ENCODE results near the gene CENPS.
A peak's percentile ranks its signal among the peaks of the same experiment; 100 is the strongest.
"Not testable (repeated sequence)": the region's sequence is repeated elsewhere in the genome, so short reads cannot be mapped to it uniquely, and the experiment has no call there.

Gene CENPS

DNA sequence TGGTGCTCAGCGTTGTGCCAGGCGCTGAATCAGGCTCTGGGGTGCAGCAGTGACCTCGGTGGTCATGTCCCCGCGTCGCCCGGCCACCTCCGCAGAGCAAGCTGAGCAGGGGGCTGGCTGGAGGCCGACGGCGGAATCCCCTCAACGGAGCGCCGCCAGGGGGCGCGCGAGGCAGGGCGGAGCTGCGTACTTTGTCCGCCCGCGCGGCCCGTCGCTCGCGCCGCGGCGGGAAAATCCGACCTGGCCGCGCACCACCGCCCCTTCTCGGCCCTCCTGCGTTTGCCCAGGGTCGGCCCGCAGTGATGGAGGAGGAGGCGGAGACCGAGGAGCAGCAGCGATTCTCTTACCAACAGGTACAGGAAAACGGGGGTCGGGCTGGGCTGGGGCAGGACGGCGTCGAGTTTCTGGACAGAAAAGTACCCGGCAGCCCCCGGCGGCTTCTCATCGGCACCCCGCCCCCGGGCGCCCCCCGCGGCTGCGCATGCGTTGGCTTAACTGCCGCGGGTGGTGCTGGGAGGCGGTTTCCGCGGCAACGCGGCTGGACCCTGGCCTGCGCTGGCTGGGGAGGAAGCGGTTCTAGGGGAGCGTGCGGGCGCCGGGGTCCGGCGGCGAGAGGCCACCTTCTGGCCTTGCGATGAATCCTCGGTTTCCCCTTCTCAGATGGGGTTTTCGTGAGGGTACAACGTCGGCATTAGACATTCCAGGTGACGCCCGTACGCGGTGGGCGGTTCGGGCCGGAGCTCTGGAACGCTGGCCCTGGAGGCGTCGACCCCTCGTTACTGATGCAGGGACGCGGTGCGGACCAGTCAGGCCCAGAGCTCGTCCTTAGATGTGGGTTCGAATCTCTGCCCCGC, at the start of gene CENPS:
TSS of gene CENPS (plus strand) at position 218 of the 854 bp plus-strand sequence. CDS start at position 303, 85 bp downstream.
- peak; percentile 82 to 91 for DNase-seq

DNA sequence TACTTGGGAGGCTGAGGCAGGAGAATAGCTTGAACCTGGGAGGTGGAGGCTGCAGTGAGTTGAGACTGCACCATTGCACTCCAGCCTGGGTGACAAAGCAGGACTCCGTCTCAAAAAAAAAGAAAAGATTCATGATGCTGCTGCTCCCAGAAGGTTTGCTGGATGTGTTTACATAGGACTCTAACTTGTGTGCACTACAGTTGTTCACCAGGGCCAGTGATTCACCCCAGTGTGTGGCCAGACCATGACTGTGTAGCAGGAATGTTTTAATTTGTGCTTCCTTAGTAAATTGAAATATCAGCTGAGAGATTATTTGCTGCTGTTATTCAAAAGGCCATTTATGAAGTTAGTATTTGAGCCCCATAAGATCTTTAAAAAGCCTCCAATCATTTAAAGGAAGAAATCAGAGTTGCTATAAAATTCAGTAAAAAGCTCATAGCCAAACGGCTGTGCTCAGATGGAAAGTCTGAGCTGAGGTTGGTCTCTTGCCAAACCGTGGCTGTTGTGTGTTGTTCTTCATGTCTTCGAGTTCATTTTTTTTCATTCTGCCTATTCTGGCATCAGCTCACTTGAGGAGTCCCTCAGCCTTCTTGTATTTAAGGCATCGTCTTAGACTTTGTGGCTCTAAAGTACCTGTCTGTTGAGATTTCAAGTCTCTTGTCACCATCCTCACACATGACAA, 49.5 kb upstream of the CENPS start:
- DNase-seq = no peak

DNA sequence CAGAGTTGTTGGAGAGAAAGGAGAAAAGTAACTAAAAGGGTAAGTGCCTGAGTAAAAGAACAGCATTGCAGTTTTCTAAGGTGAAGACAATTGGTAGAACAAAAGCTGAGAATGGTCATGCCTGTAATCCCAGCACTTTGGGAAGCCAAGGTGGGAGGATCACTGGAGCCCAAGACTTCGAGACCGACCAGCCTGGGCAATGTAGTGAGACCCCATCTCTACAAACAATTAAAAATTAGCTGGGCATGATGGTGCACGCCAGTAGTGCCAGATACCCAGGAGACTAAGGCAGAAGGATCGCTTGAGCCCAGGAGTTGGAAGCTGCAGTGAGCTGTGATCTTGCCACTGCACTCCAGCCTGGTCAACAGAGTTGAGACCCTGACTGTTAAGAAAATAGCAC, 46.6 kb upstream of the CENPS start:
- DNase-seq = no peak

- DNase-seq = no peak
Measured at GRCh38 chr1:10384219-10384618, 46.0 kb upstream of the CENPS start.

- no peak for DNase-seq
Measured at GRCh38 chr1:10386761-10387676, 43.2 kb upstream of the CENPS start.

DNA sequence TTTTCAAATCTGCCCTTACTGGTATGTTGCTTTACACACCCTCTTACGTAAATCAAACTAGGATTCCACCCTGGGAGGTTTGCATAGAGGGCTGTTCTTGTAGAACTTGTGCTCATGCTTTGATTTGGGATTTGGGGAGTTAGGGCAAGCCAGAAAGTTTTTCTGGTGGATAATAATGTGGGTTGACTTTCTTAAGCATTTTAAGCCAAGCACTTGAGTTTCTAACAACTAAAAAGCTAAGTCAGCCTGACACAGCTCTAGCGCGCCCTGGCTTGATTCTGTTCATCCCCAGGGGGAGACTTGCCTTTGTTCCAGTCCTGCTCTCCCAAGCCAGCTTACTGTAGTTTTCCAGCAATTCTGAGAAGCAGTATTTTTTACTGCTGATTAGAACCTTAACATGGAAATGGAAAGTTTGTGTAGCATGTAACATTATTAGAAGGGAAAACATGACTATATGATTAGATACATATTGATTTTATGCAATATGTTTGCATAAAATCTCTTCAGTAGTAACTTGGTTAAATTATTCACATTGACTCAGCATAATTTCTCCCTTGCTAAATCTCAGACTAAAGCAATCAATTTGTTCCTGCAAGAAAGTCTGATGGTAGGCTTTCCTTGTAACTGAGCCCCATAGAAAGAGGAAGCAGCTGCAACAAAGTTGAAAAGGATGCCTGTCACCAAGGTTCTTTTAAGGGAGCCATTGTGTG, 42.4 kb upstream of the CENPS start:
- DNase-seq = peak; percentile 26 to 35

GRCh38 chr1:10388387-10388715, 41.9 kb upstream of the CENPS start:
- DNase-seq = no peak

- DNase-seq = no peak
Measured at GRCh38 chr1:10389271-10389973, 40.8 kb upstream of the CENPS start.

DNA sequence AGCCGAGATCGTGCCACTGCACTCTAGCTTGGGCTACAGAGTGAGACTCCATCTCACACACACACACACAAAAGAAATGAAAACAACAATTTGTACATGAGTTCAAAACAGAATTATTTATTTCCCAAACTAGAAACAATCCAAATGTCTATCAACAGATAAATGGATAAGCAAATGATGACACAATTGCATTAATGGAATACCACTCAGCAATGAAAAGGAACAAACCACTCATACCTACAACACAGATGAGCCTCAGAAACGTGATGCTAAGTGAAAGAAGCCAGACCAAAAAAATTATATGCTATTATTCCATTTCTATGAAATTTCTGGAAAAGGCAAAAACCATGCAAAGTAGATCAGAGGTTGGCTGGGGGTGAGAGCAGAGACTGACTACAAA, 33.4 kb upstream of the CENPS start:
- DNase-seq = no peak

DNA sequence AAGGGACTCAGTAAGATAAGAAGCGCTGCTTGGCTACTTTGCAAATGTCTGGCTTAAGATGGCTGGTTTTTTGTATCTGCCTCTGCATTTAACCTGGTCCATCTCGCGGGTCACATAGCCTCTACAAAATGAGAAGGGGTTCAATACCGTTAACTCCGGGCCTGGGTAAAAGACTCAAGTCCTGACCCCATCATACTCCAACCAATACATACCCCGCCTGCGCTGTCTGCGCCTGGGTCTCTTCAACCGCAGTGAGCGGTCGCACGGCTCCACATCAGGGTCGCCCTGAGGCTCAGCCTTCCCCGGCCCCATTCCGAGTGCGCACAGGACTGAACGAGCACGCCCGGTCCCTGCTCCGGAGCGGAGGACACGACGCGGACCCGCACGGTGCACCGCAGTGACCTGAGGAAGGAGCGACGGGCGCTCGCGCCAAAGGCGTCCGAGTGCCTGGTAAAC, 31.9 kb upstream of the CENPS start:
- no peak for DNase-seq

DNA sequence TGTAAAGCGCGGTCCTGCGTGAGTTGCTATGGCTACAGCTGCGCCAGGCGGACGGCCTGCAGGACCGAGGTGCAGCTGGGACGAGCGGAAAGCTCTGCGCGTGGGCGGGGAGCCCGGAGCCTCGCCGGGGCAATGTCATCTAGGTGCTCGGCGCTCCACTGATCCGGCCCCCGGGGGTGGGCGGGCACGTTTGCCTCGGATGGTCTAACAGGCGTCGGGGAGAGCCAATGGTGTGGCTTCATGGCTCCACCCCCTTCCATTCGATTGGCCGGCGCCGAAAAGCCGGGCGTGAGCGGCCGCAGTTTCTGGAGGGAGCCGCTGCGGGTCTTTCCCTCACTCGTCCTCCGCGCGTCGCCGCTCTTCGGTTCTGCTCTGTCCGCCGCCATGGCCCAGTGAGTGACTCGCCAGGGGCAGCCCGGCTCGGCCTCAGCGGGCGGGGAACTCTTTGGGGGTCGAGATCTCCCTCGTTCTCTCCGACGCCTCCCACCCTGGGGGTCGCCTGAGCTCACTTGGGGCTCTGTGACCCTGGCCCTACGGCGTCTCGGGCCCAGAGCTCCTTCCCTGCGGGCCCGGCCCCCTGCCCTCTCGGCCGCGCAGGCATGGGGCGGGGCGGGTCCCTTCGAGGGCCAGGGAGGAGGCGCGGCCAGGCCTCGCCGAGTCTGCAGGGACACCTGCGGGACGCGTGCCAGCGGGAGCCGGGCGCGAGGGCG, 31.3 kb upstream of the CENPS start, which contains the start of gene PGD:
TSS of gene PGD (plus strand) at position 331 of the 710 bp plus-strand sequence. CDS start at position 385, 54 bp downstream.
- peak; percentile 96 to 97 for DNase-seq

GRCh38 chr1:10399444-10399941, 30.7 kb upstream of the CENPS start:
- no peak for DNase-seq

DNA sequence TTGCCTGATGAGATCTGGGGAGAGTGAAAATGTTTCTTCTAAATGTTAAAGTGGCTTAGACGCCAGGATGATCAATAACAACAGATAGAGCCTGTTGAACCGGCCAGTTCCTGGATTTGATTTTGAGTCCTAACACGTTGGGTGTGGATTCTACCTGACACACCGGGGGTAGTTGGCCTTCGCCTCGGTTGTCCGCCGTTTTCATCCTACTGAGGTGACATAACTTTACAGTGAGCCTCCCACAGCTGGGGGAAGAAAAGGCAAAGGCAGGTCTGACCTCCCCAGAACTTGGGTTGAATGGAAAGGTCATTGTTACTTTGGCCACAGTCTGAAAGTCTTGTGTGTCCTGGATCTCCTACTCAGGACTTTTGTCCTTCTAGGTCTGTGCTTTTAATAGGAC, 30.2 kb upstream of the CENPS start:
- no peak for DNase-seq

- DNase-seq = no peak
Measured at GRCh38 chr1:10401281-10401680, 29.0 kb upstream of the CENPS start.

GRCh38 chr1:10402729-10403274, 27.4 kb upstream of the CENPS start:
- DNase-seq = no peak

- no peak for DNase-seq
Measured at GRCh38 chr1:10407201-10407600, 23.0 kb upstream of the CENPS start.

- peak; percentile 7 to 48 for DNase-seq
Measured at GRCh38 chr1:10415211-10415930, 14.9 kb upstream of the CENPS start.

DNA sequence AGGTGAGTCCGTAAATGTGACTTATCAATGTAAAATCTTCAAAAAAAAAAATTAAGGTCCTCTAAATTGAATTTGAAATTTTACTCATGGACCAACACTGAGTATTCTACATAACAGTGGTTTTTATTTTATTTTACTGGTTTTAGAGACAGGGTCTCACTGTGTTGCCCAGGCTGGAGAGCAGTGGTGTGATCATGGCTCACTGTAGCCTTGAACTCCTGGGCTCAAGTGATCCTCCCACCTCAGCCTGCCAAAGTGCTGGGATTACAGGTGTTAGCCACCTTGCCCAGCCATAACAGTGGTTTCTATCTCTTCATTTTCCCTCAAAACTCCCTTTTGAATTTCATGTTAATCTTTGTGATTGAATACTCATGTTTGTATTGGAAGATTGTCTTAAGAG, 14.3 kb upstream of the CENPS start:
- not testable (repeated sequence) for DNase-seq

DNA sequence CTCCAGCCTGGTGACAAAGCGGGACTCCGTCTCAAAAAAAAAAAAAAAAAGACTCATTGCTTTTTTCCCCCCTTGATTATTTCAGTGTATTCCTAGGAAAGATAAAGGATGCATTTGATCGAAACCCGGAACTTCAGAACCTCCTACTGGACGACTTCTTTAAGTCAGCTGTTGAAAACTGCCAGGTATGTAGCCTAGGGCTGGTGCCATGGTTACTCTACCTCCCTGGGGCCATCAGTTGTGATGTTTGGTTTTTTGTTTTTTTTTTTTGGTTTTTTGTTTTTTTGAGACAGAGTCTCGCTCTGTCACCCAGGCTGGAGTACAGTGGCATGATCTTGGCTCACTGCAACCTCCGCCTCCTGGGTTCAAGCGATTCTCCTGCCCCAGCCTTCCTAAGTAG, 11.5 kb upstream of the CENPS start:
- DNase-seq = not testable (repeated sequence)

DNA sequence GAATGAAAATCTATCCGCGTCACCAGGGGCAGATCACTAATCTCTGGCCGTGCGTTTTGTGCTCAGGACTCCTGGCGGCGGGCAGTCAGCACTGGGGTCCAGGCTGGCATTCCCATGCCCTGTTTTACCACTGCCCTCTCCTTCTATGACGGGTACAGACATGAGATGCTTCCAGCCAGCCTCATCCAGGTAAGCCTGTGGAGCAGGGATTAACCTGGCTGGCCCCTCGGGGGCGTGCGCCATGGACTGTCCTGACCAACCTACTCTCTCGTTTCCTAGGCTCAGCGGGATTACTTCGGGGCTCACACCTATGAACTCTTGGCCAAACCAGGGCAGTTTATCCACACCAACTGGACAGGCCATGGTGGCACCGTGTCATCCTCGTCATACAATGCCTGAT, 10.9 kb upstream of the CENPS start:
- no peak for DNase-seq
